Fibroblast of skin of back (primary cell): ENCODE measurements around the gene UBE2L6. TPM values are rescaled to one million over a fixed set of nuclear protein-coding genes. Genes with fewer than 3 reads are reported as not detected.

Experiments
- DNase-seq: peaks from one replicate; pipeline ENCODE4 v3.0.0-alpha.2; 2013
- polyA plus RNA-seq, 2 experiments: library from polyadenylated mRNA; unstranded; fragments of 120-200 nt; gene quantifications; one replicate each; pipeline ENCODE4 v1.2.1, GENCODE V29; 2013; ENCODE audit not compliant: insufficient read length in 2 of 2

Gene UBE2L6
- 6.8 TPM for polyA plus RNA-seq (2013, experiment 1 of 2; ENCODE audit: insufficient read length)
- 13.3 TPM for polyA plus RNA-seq (2013, experiment 2 of 2; ENCODE audit: insufficient read length)

DNA sequence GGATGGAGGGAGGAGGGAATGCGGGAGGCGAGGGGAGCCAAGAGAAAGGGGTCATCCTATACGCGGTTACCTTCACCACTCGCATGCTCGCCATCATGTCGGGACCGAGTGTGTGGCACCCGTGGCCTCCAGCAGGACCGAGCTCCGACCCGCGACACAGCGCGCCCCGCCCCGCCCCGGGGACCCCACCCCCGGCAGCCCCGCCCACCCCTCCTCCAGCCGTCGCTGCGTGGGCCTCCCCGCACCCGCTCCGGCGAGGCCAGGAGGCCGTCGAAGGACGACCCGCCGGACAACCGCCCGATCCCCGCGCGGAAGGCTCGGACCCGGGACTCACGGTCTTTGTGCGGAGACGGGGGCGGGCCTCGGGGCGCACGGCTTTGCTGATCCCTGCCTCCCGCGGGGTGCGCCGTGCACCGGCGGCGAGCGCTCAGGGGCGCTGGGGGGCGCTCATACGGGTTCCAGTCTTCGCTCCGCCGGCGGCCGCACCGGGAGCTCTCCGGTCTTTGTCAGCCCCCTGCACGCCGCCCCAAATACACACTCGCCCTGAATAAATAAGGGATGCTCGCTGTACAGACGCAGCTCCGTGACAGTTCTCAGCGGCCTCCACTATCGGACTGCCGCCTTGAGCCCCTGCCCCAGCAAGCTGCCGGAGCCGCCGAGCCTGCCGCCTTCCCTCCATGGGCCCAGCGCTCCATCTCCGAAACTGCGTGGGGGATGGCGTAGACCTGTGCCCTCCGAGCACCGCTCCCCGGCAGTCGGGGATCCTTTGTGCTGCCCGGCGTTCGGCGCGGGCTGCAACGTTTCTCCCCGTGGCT is at the start of gene UBE2L6:
Gene UBE2L6, minus strand, starts transcription at position 158 of the 815 bp plus-strand sequence. Its CDS starts 61 bp downstream, at position 97.
- peak; percentile 66 for DNase-seq

DNA sequence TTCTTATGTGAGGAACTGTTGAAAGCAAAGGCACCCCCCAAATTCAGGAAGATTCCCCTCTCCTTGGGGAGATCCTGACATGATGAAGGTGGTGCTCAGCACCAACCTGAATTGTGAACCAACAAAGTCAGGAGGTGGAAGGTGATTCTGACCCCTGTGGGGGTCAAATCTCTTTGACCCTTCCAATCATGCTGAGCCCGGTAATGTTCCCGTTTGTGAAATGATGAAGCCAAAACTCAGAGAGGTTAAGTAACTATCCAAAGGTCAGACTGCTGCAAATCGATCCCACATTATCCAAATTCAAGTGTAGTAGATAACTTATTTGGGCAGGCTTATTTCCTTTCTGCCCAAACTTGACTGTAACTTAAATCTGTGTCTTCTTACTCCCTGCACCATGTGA is 49.1 kb upstream of the UBE2L6 start:
- DNase-seq = no peak

DNA sequence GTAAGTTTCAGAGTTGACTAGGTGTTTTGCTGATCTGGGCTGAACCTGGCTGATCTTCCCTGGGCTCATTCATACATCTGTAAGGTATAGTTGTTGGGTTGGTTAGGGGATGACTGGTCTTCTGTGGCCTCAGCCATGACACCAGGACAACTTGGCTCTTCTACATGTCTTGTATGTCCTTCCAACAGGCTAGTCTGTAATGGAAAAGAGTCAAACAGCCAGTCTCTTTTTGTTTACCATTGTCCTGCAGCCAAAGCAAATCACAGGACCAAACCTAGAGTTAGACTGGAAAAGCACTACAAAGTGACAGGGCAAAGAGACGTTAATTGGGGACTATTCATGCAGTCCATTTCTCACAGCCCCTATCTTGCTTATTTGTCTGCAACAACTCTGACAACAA is 47.8 kb upstream of the UBE2L6 start:
- no peak for DNase-seq

DNA sequence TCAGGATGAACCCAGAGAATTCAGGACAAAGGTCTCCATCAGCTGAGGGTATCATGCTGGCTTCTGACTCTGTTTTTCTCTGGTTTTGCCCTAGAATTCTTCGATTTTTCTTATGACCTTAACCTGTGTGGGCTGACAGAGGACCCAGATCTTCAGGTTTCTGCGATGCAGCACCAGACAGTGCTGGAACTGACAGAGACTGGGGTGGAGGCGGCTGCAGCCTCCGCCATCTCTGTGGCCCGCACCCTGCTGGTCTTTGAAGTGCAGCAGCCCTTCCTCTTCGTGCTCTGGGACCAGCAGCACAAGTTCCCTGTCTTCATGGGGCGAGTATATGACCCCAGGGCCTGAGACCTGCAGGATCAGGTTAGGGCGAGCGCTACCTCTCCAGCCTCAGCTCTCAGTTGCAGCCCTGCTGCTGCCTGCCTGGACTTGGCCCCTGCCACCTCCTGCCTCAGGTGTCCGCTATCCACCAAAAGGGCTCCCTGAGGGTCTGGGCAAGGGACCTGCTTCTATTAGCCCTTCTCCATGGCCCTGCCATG is 46.8 kb upstream of the UBE2L6 start:
- no peak for DNase-seq

DNA sequence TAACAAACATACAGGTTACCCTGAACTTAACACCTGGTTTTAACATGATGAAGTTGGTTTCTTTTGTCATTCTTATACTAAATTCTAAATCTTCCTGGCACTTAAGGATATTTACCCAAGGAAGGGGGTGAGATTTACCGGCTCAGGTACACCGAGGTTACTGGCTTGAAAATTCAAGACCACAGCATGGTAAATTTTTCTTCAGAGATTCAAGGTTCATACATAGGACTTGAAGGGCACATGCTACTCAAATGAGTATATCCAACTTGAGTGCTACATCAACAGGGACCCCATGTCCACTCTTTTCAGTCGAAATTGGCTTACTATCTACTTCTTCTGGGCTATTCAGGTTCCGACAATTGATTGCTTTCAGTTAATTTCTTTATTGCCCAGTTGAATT is 42.7 kb upstream of the UBE2L6 start:
- no peak for DNase-seq

DNA sequence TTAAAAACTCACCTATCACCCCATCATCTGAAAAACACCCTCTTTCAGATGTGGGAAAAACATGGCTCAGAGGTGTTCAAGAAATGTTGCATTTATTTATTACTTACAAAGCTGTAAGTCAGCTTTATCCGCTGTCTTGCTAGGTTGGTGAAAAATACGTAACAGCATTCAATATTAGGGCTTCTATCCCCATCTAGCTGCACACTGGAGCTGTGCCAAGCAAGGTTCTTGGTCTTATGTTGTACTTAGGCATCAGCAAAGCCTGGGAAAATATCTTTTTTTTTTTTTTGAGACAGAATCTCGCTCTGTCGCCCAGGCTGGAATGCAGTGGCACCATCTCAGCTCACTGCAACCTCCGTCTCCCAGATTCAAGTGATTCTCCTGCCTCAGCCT is 37.6 kb upstream of the UBE2L6 start:
- no peak for DNase-seq

DNA sequence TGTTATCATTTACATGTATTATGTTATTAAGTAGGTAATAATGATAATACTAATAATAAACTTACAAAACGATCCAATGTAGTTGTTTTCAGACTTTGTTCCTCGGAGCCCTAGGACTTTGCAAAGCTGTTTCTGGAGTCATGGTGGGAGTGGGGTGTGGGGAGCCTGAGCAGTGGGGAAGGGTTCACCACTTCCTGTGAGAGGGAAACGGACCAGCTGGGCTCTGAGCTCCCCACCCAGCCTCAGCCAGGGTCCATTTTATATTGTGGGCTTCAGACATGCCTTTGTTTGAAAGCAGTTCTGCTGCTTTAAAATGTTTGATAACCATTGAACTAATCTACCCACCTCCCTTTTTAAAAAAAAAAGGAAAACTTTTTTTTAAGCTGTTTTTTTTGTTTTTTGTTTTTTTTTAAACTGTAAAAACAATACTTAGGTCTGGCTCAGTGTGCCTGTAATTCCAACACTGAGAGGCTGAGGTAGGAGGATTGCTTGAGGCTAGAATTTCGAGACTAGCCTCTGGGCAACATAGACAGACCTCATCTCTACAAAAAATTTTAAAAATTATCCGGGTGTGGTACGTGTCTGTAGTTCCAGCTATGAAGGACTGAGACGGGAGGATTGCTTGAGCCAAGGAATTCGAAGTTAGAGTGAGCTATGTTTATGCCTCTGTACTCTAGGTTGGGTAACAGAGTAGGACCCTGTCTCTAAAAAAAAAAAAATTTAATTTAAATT is 37.0 kb upstream of the UBE2L6 start:
- DNase-seq = no peak

DNA sequence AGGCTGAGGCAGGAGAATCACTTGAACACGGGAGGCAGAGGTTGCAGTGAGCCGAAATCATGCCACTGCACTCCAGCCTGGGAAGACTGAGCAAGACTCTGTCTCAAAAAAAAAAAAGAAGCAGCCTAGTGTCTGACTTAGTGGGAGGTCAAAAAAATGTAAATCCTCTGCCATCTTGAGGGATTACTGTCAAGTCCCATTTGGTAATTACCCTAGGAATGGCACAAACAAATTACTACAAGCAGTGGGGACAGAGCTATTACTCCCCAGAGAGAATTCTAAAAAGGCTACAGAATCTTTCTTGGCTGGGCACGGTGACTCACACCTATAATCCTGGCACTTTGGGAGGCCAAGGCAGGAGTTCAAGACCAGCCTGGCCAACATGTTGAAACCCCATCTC is 33.8 kb upstream of the UBE2L6 start:
- no peak for DNase-seq

DNA sequence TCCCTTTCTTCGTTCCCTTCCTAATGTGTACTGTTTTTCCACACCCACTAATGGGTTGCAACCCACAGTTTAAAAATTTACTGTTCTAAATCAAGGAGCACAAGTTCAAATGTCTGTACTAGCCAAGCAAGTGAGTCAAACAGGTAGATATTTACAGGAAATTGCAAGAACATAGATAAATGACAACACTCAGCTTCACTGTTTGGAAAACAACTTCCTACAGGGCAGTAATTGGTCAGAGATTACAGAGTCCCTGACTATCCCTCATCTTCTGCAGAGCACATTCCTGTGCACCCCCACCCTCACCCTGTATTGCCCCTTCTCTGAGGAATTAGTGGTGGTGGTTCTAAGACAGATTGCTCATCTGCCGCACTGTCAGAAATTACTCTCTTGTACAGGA is 31.9 kb upstream of the UBE2L6 start:
- DNase-seq = no peak

DNA sequence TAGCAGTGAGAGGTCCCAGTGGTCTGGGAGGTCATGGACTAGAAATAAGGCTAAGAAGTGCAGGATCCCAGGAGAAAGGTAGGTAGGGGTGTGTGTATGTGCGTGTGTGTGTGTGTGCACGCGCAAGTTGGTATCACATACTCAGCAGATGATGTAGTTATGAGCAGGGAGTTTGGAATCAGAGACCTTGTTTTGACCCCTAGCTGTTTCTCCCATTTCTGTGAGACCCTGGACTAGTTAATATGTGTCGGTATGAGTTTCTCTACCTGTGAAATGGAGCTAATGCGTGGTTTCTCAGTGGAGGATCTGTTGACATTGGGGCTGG is 31.3 kb upstream of the UBE2L6 start:
- DNase-seq = peak; percentile 57

DNA sequence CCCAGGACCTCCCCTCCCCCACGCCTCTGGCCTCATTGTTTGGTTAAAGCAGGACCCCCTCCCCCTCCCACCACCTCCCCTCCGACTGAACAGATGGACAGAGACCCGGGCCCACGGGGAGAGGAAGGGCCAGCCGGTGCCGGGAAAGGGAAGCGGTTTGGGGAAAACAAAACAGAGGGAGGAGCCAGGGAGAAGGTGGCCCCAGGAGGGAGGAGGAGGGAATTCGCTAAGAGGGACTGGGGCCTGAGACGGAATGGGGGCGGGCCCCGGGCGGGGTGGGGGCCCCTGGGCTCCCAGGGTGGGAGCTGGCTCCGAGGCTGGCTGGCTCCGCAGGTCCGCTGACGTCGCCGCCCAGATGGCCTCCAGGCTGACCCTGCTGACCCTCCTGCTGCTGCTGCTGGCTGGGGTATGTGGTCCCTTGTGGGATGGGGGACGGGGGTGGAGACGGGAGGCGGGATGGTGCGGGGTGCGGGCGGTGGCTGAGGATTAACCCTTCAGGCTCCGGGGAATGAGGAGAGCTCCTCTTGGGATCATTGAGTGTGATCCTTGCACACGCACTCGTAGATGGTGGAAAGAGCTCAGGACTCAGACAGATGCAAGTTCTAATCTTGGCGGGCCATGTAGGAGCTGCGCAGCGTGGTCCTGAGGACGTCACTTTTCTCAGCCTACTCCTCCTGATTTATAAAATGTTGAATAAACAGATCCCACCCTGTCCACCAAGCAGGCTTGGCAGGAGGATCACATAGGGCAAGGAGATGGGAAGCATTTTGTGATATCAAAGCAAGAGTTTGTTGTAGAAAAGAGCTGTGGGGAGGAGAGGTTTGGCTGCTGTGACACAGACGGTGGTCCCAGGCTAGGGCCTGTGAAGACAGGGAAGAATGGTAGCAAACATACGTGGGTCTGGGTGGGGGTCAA is 30.7 kb upstream of the UBE2L6 start:
- DNase-seq = peak; percentile 46

DNA sequence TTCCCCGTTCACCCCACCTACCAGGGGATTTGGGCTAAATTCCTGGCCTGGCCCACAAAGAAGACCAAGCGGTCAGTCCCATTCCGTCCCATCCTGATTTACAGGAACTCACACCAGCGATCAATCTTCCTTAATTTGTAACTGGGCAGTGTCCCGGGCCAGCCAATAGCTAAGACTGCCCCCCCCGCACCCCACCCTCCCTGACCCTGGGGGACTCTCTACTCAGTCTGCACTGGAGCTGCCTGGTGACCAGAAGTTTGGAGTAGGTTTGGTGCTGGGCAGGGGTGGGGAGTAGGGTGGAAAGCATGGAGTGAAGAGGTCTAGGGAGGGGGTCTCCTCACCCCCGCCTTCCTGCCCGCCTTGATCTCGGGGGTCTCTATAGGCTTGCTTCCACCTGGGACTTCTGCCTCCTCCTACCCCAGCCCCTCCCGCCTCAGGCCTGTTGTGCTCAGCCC is 30.0 kb upstream of the UBE2L6 start, which contains the start of gene SERPING1:
Gene SERPING1, plus strand, starts transcription at position 225 of the 455 bp plus-strand sequence. CDS start 586 bp downstream, outside the sequence.
- no peak for DNase-seq

DNA sequence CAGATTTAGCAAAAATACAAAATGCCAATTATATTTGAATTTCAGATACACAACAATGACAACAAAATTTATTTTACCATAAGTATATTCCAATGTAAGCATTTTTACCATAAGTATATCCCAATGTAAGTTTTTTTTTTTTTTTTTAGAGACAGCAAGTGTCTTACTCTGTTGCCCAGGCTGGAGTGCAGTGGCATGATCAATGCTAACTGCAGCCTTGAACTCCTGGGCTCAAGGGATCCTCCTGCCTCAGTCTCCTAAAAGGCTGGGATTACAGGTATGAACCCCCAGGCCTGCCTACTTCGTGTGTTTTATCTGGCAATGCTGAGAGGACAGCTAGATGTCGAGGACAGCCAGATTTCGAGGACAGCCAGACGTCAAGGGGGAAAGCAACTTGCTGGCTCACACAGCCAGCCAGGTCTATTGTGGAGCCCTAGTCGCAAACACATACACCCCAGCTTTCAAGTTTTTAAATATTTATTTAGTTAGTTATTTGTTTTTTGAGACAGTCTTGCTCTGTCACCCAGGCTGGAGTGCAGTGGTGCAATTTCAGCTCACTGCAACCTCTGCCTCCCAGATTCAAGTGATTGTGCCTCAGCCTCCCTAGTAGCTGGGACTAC is 28.9 kb upstream of the UBE2L6 start:
- DNase-seq = no peak

DNA sequence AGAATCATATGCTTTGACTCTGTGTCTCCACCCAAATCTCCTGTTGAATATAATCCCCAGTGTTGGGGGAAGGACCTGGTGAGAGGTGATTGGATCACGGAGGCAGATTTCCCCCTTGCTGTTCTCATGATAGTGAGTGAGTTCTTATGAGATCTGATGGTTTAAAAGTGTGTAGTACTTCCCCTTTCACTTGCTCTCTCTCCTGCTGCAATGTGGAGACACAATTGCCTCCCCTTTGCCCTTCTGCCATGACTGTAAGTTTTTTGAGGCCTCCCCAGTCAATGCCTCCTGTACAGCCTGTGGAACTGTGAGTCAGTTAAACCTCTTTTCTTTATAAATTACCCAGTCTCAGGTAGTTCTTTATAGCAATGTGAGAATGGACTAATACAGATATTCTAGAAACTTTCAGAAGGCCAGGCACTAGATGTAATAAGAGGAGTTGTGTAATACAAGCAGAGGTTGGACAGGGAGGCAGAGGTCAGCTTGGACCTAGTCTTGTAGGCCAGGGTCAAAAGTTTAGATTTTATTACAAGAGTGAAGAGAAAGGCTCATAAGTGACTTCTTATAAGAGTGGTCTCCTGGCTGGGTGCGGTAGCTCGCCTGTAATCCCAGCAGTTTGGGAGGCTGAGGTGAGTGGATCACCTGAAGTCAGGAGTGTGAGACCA is 20.7 kb upstream of the UBE2L6 start:
- no peak for DNase-seq

DNA sequence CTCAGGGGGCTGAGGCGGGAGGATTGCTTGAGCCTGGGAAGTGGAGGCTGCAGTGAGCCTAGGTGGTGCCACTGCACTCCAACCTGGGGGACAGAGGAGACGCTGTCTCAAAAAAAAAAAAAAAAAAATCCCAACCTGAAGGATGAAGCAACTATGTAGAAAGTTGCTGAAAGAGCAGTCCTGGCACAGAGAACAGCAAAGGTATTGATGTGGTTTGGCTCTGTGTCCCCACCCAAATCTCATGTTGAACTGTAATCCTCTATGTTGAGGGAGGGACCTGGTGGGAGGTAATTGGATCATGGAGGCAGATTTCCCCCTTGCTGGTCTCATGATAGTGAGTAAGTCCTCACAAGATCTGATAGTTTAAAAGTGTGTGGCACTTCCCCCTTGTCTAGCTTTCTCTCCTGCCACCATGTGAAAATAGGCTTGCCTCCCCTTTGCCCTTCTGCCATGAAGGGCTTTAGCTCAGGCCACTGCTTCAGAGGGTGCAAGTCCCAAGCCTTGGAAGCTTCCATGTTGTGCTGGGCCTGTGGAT is 19.3 kb upstream of the UBE2L6 start:
- no peak for DNase-seq

DNA sequence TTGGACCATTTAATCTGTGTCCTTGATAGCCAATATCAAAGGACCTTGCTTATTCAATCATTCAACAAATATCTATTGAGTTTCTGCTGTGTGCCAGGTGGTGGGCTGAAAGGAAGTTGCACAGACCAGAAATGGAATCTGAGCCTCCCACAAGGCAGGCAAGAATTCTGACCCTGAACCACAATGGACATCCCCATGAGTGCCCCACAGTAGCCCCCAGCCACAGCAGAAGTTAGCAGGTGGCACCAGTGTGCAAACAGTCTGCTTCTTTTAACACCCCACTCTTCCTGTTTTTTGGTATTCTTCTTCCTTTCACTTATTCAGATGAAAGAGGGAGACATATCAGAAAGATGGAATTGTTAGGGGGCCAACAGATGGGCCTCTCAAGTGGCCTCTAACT is 17.8 kb upstream of the UBE2L6 start:
- DNase-seq = no peak

DNA sequence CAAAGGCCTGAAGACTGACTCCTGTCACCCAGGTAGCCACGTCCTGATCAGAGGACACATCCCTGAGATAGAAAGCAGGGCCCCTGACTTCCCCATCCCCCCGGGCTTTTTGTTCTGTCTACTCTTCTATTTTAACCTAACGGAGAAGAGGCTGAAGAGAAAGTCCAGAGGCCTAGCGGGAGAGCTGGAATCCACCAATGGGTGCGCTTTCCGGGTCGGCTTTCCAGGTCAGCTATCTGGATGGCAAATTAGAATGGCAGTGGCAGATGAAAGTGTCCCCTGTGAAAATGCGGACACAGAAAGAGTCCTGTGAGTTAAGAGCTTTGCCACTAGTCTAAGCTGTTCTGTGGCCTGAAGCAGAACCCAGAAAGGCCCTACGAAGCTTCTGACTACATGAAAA is 16.9 kb upstream of the UBE2L6 start:
- DNase-seq = no peak

DNA sequence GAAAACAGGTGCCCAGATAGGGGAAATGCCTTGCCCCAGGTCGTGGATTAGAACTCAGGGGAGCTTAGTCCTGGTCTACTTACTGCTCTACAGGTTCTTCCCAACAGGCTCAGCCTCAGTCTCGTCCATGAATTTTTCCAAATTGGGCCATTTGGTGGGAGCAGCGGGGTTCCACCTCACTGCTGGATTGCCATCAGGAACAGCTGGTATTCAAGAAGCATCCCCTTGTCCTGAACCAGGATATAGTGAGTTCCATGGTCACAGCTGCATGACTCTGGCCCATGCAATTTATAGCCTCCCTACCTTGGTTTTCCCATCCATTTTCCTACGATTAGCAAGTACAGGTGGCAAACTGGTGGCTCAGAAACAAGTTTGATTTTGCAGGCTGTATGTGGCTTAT is 6.6 kb upstream of the UBE2L6 start:
- no peak for DNase-seq

DNA sequence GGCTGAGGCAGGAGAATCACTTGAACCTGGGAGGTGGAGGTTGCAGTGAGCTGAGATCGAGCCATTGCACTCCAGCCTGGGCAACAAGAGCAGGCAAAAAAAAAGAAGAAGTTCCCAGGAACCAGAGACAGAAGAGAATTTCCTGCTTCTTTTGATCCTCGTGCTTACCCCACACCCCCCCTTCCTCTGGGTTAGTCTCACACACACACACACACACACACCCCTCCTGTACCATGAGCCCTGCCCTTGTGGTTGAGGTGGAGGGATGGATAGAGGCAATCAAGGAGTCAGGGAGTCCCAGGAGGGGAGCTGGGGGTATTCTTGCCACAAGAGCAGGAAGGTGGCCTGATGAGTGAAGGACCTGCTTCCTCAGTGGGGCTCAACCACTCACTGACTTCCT is 4.1 kb upstream of the UBE2L6 start:
- no peak for DNase-seq

DNA sequence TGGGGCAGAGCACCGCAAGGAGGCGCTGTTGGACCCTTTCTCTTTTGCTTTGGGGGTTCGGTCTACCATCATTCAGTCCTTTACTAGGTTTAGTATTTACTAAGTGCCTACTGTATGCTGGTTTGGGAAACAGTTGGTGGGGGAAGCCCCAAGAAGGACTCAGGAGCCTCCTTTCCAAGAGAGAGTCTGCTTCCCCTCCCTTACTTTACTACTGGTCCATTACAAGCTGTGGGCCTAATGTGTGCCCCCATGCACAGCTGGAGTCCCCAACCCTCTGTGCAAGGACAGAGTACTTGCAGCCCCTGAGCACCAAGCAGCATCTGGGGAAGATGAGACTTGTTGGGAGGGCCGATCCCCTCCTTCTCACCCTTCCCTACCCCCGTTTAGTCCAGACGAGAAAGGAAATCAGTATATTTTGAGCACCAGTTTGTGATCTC is 876 bp upstream of the UBE2L6 start:
- DNase-seq = no peak

DNA sequence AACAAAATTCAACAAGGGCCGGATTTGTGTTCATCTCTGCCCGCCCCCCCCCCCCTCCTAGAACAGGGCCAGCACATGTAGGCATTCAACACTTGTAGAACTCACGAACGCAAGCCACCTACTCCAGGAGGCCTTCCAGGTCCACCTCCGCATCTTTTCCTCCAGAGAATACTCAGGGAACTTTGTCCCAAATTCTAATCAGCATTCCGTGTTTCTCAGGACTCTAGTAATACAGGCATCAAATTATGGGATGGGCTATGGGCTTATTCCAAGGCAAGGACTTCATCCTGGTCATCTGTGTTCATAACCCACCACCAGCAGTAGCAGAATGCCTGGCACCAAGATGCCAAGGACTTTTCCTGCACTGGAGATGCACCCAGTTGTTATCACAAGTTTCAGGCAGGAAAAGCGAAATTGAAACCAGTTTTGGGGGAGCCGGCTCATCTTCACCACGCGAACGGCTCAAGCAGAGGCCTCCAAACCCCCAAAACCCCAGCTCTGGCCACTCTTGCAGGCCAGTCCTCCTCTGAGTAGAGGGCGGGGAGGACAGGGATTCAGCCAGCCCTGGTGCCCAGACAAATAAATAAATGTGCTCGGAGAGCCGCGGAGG is 462 bp downstream of the UBE2L6 start:
- DNase-seq = no peak
